GF-D8 (cell line): ENCODE measurements around the gene ZNF831.

Source experiments
- DNase-seq: peaks from one replicate; lab custom pipeline; 2025; lab: John Stamatoyannopoulos, UW

ZNF831 gene

GRCh38 chr20:59305908-59306655 lies 142.5 kb downstream of the ZNF831 start:
- DNase-seq = no peak

GRCh38 chr20:59307270-59307669 lies 143.6 kb downstream of the ZNF831 start:
- DNase-seq = no peak
